IMR-90 (cell line): Measurements from ENCODE around the gene FBXL7. TPM values are rescaled to one million over a fixed set of nuclear protein-coding genes. Genes with fewer than 3 reads are reported as not detected.

Source experiments
- ATAC-seq: fragments of 200-7000 bp; cut with Tn5 transposase; 2 replicates; pipeline ENCODE4 v1.9.1; 2020; ENCODE audit warnings: low read depth, mild to moderate bottlenecking, moderate library complexity
- BruUV-seq: library from RNA; stranded (reverse); fragments of 400-500 nt; replicated peaks from 2 replicates; lab custom pipeline; 2021; lab: Mats Ljungman, UMichigan
- CTCF ChIA-PET: fragments of 300-600 bp; formaldehyde crosslinking; extraction: SDS; loops from one replicate; lab custom pipeline; 2021; ENCODE audit warnings: antibody characterized with exemption; lab: Yijun Ruan, JAX
- POLR2A ChIA-PET: fragments of 300-600 bp; sonication (Branson Sonifier 250); formaldehyde crosslinking; loops from one replicate; lab custom pipeline; 2022; ENCODE audit warnings: antibody characterized with exemption; ENCODE audit not compliant: unreplicated experiment; lab: Charles Lee
- DNase-seq: peaks from one replicate; pipeline ENCODE4 v3.0.0; 2013
- H2AFZ ChIP-seq: replicated peaks from 2 replicates; pipeline ENCODE3; 2013; ENCODE audit warnings: low read length, mild to moderate bottlenecking; ENCODE audit not compliant: poor library complexity
- H2AK5ac ChIP-seq: 2 replicates; pipeline ENCODE4 v1.6.1; 2013; ENCODE audit warnings: low read depth, low read length, inconsistent platforms
- H2AK9ac ChIP-seq: replicated peaks from 2 replicates; pipeline ENCODE3; 2013; ENCODE audit warnings: mild to moderate bottlenecking, low read depth, low read length, moderate library complexity; ENCODE audit not compliant: poor library complexity
- H2BK120ac ChIP-seq: 2 replicates; pipeline ENCODE4 v1.6.1; 2013; ENCODE audit warnings: low read depth, low read length, inconsistent platforms
- H2BK15ac ChIP-seq: 3 replicates; pipeline ENCODE4 v1.6.1; 2013; ENCODE audit warnings: low read depth, low read length, inconsistent platforms
- H2BK20ac ChIP-seq: 2 replicates; pipeline ENCODE4 v1.6.1; 2013; ENCODE audit warnings: low read depth, mild to moderate bottlenecking, inconsistent platforms, low read length, moderate library complexity
- H2BK5ac ChIP-seq: 2 replicates; pipeline ENCODE4 v1.6.1; 2013; ENCODE audit warnings: mild to moderate bottlenecking, low read depth, low read length, inconsistent platforms; ENCODE audit not compliant: poor library complexity, severe bottlenecking
- H3K14ac ChIP-seq: replicated peaks from 2 replicates; pipeline ENCODE4 v1.6.1; 2013; ENCODE audit warnings: low read depth, low read length, inconsistent platforms
- H3K18ac ChIP-seq: 2 replicates; pipeline ENCODE4 v1.6.1; 2013; ENCODE audit warnings: low read depth, low read length, control low read depth
- H3K23ac ChIP-seq: 2 replicates; pipeline ENCODE4 v1.6.1; 2013; ENCODE audit warnings: low read depth, low read length, inconsistent platforms
- H3K27ac ChIP-seq: 2 replicates; pipeline ENCODE4 v1.5.1; 2013; ENCODE audit warnings: mild to moderate bottlenecking, control low read depth, low read length; ENCODE audit not compliant: insufficient read depth
- H3K27me3 ChIP-seq: 2 replicates; pipeline ENCODE4 v1.6.1; 2013; ENCODE audit warnings: low read length; ENCODE audit not compliant: control insufficient read depth, insufficient read depth
- H3K36me3 ChIP-seq: 2 replicates; pipeline ENCODE4 v1.6.1; 2013; ENCODE audit warnings: low read length, mixed read lengths; ENCODE audit not compliant: control insufficient read depth, insufficient read depth
- H3K4ac ChIP-seq: 2 replicates; pipeline ENCODE4 v1.6.1; 2013; ENCODE audit warnings: low read depth, low read length, inconsistent platforms
- H3K4me1 ChIP-seq: 2 replicates; pipeline ENCODE4 v1.6.1; 2013; ENCODE audit warnings: low read length, mixed read lengths; ENCODE audit not compliant: control insufficient read depth, insufficient read depth
- H3K4me2 ChIP-seq: 2 replicates; pipeline ENCODE4 v1.6.1; 2013; ENCODE audit warnings: low read depth, mild to moderate bottlenecking, control low read depth, low read length, moderate library complexity
- H3K4me3 ChIP-seq: 2 replicates; pipeline ENCODE4 v1.5.1; 2013; ENCODE audit warnings: low read depth, mild to moderate bottlenecking, control low read depth, low read length, moderate library complexity; ENCODE audit not compliant: insufficient read depth
- H3K56ac ChIP-seq: 2 replicates; pipeline ENCODE4 v1.6.1; 2013; ENCODE audit warnings: low read length, inconsistent platforms; ENCODE audit not compliant: insufficient read depth; ENCODE audit errors: extremely low read depth
- H3K79me1 ChIP-seq, 2 experiments: 2 replicates each; pipeline ENCODE4 v1.6.1; 2013; ENCODE audit warnings: low read length in 2 of 2, inconsistent platforms in 1 of 2, low read depth in 1 of 2
- H3K9ac ChIP-seq: 2 replicates; pipeline ENCODE4 v1.6.1; 2013; ENCODE audit warnings: low read depth, low read length, control low read depth
- H3K9me1 ChIP-seq: 2 replicates; pipeline ENCODE4 v1.6.1; 2013; ENCODE audit warnings: low read length, inconsistent platforms; ENCODE audit not compliant: insufficient read depth
- H3K9me3 ChIP-seq: 2 replicates; pipeline ENCODE4 v1.6.1; 2013; ENCODE audit warnings: low read length; ENCODE audit not compliant: control insufficient read depth, insufficient read depth
- H4K20me1 ChIP-seq: 2 replicates; pipeline ENCODE4 v1.6.1; 2013; ENCODE audit warnings: low read length, inconsistent platforms; ENCODE audit not compliant: insufficient read depth
- H4K5ac ChIP-seq: 2 replicates; pipeline ENCODE4 v1.6.1; 2013; ENCODE audit warnings: mild to moderate bottlenecking, low read depth, low read length, control low read depth
- H4K8ac ChIP-seq, 2 experiments: 2 replicates each; pipeline ENCODE4 v1.6.1; 2013; ENCODE audit warnings: low read depth in 2 of 2, low read length in 2 of 2, control low read depth in 1 of 2, inconsistent platforms in 1 of 2
- H4K91ac ChIP-seq: 2 replicates; pipeline ENCODE4 v1.6.1; 2013; ENCODE audit warnings: low read depth, low read length, inconsistent platforms; ENCODE audit not compliant: insufficient read depth
- CEBPB ChIP-seq: IDR thresholded peaks from 2 replicates; pipeline ENCODE4 v1.6.1; 2012; ENCODE audit warnings: low read depth, low read length, improper control_type of control experiment
- CHD1 ChIP-seq: IDR thresholded peaks from 2 replicates; pipeline ENCODE4 v1.6.1; 2012; ENCODE audit warnings: low read depth, low read length, improper control_type of control experiment
- FOS ChIP-seq: fragments of 150-350 bp; IDR thresholded peaks from 2 replicates; pipeline ENCODE4 v1.6.1; 2016; ENCODE audit warnings: low read depth, low read length
- MXI1 ChIP-seq: IDR thresholded peaks from 2 replicates; pipeline ENCODE4 v1.6.1; 2012; ENCODE audit warnings: low read depth, mild to moderate bottlenecking, low read length, moderate library complexity, borderline replicate concordance
- POLR2A ChIP-seq: IDR thresholded peaks from 2 replicates; pipeline ENCODE4 v1.6.1; 2012; ENCODE audit warnings: mild to moderate bottlenecking, low read depth, low read length
- RFX5 ChIP-seq: IDR thresholded peaks from 2 replicates; pipeline ENCODE4 v1.8.0; 2012; ENCODE audit warnings: low read depth, mild to moderate bottlenecking, low read length, moderate library complexity
- SMC3 ChIP-seq: fragments of 150-350 bp; IDR thresholded peaks from 2 replicates; pipeline ENCODE4 v1.6.1; 2016; ENCODE audit warnings: low read depth, mild to moderate bottlenecking, antibody characterized with exemption, low read length, moderate library complexity
- WGBS, 2 experiments: methylation state at CpG; one replicate each; pipeline versions ENCODE4 v1.1.5 to v1.1.7; 2013; ENCODE audit warnings: missing lambda C conversion rate in 2 of 2; ENCODE audit not compliant: insufficient read length in 1 of 2; ENCODE audit errors: extremely low coverage in 2 of 2; 5-methylcytosine and 5-hydroxymethylcytosine counted together
- dilution Hi-C: fragments of 300-500 bp; cut with HindIII; formaldehyde crosslinking; loops from one replicate; pipeline ENCODE4 v1.14.3; 2018; ENCODE audit warnings: low sequenced_read_pairs; ENCODE audit not compliant: unreplicated experiment
- in situ Hi-C: fragments of 300-500 bp; cut with MboI; formaldehyde crosslinking; loops from 3 replicates; pipeline ENCODE4 v1.14.3; 2019; ENCODE audit warnings: low sequenced_read_pairs, inconsistent platforms, mixed read lengths
- intact Hi-C: fragments of 100-400 bp; cut with micrococcal nuclease; formaldehyde crosslinking; loops from 2 replicates; pipeline ENCODE4 v1.10.0; 2022
- polyA plus RNA-seq, 3 experiments: library from polyadenylated mRNA; depleted of rRNA; stranded (reverse); fragments of >200 nt; gene quantifications; 2 replicates each; pipeline ENCODE4 v1.2.3, GENCODE V29; 2012; ENCODE audit warnings: low replicate concordance in 1 of 3
- total RNA-seq: library from RNA; depleted of rRNA; stranded (reverse); fragments of >200 nt; gene quantifications from 2 replicates; pipeline ENCODE4 v1.2.3, GENCODE V29; 2012
- TF ChIP-seq, protein P1 (sequence below): fragments of 150-350 bp; IDR thresholded peaks from 2 replicates; pipeline ENCODE4 v1.6.1; 2016; ENCODE audit warnings: low read depth, mild to moderate bottlenecking, low read length, moderate library complexity, borderline replicate concordance
- TF ChIP-seq, protein P2 (sequence below): fragments of 150-350 bp; IDR thresholded peaks from 2 replicates; pipeline ENCODE4 v1.6.1; 2017; ENCODE audit warnings: mild to moderate bottlenecking, antibody characterized with exemption, low read length, low read depth

FBXL7 gene
- total and polyA plus RNA-seq, 2 of the 4 experiments (the other 2 are of a cell fraction) = 4.1 to 10.2 TPM

DNA sequence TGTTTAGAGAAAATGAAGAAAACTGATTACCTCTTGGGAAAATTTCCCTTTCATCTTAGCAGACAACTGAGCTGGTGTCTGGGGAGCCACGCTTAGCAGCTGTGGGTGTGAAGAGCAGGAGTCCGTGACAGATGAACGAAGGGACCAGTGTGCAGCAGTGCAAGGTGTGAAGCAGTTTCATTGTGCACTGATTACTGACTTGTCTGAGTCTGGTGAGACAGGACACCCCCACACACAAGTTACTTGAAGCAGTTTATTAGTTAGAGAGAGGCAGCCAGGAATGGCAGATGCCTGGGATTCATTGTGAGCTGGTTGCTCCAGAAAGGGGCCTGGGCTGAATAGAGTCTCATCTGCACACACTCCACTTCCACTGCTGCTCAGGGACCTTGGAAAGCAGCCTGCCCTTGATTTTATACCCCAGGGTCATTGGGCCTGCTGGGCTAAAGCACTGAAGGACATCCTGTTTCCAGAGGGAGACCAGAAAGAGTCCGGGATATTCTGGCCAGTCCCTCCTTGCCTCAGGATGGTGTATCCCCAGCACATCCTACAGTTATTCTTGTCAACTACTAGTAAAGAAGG lies 47.4 kb downstream of the FBXL7 start:
- no peak overlapping the region for H3K4me3 ChIP-seq
- BruUV-seq = no TSS peak
- H2AFZ ChIP-seq = no peak overlapping the region
- H3K14ac ChIP-seq = no peak overlapping the region
- dilution Hi-C loops = no loop called here
- H3K36me3 ChIP-seq = no peaks in the 10 kb centered on the region
- ATAC-seq (no peak), DNase-seq (no peak)
- H2BK15ac ChIP-seq = no peak overlapping the region
- no peaks in the 10 kb centered on the region for H3K27me3 ChIP-seq
- ChIA-PET CTCF (no interaction called here), POLR2A (no interaction called here)
- no peaks in the 10 kb centered on the region for H3K9me1 ChIP-seq
- in situ Hi-C loops = no loop called here
- H3K9me3 ChIP-seq = no peaks in the 10 kb centered on the region
- H2AK9ac ChIP-seq = no peak overlapping the region
- no CpG with 5 or more reads among the region's 4 CpGs for WGBS, 2 experiments
- H3K18ac ChIP-seq = no peak overlapping the region
- H4K91ac ChIP-seq = no peak overlapping the region
- H3K27ac ChIP-seq = no peak overlapping the region
- peaks cover 16 to 31% of the 10 kb centered on the region in 2 experiments; a peak in 3 of 4 replicates for H3K79me1 ChIP-seq
- no peak overlapping the region for H2AK5ac ChIP-seq
- no peak overlapping the region for H2BK20ac ChIP-seq
- H3K4me2 ChIP-seq = no peak overlapping the region
- H2BK120ac ChIP-seq = no peak overlapping the region
- H2BK5ac ChIP-seq = no peak overlapping the region
- TF ChIP-seq, protein P1, sequence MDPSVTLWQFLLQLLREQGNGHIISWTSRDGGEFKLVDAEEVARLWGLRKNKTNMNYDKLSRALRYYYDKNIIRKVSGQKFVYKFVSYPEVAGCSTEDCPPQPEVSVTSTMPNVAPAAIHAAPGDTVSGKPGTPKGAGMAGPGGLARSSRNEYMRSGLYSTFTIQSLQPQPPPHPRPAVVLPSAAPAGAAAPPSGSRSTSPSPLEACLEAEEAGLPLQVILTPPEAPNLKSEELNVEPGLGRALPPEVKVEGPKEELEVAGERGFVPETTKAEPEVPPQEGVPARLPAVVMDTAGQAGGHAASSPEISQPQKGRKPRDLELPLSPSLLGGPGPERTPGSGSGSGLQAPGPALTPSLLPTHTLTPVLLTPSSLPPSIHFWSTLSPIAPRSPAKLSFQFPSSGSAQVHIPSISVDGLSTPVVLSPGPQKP = no peak
- TF ChIP-seq POLR2A = no peak
- TF ChIP-seq FOS = no peak
- TF ChIP-seq, protein P2, sequence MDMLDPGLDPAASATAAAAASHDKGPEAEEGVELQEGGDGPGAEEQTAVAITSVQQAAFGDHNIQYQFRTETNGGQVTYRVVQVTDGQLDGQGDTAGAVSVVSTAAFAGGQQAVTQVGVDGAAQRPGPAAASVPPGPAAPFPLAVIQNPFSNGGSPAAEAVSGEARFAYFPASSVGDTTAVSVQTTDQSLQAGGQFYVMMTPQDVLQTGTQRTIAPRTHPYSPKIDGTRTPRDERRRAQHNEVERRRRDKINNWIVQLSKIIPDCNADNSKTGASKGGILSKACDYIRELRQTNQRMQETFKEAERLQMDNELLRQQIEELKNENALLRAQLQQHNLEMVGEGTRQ = no peak
- TF ChIP-seq RFX5 = no peak
- TF ChIP-seq SMC3 = no peak
- no peak for TF ChIP-seq MXI1
- TF ChIP-seq CHD1 = no peak
- no peak for TF ChIP-seq CEBPB
- no peak overlapping the region for H4K8ac ChIP-seq
- H3K4me1 ChIP-seq = peaks cover 6% of the 10 kb centered on the region; the same call in 1 of the 2 replicates
- H4K20me1 ChIP-seq = no peaks in the 10 kb centered on the region; the same call in 1 of the 2 replicates
- H3K56ac ChIP-seq = no peak overlapping the region
- no peak overlapping the region for H4K5ac ChIP-seq
- H3K9ac ChIP-seq = no peak overlapping the region
- no peak overlapping the region for H3K23ac ChIP-seq
- no peak overlapping the region for H3K4ac ChIP-seq
- intact Hi-C loops = no loop called here
